BLaER1 treated with 17β-estradiol and CSF1 and Interleukin-3, amounts not matched to agents 10 nM and 100 nM (cell line): ENCODE measurements around the gene FMO2.

Experiments
- H3K27ac ChIP-seq, 11 experiments: shearing (Covaris generic); formaldehyde crosslinking; 2 replicates each; pipeline ENCODE4 v1.8.1; 2022
- H3K27me3 ChIP-seq, 11 experiments: shearing (Covaris generic); formaldehyde crosslinking; 2 replicates each; pipeline ENCODE4 v1.8.1; 2022
- H3K36me3 ChIP-seq, 11 experiments: shearing (Covaris generic); formaldehyde crosslinking; 2 replicates each; pipeline ENCODE4 v1.8.1; 2022
- H3K4me1 ChIP-seq, 10 experiments: shearing (Covaris generic); formaldehyde crosslinking; 2 replicates each; pipeline ENCODE4 v1.8.1; 2022
- H3K4me2 ChIP-seq, 11 experiments: shearing (Covaris generic); formaldehyde crosslinking; 2 replicates each; pipeline ENCODE4 v1.8.1; 2022
- H3K4me3 ChIP-seq, 10 experiments: shearing (Covaris generic); formaldehyde crosslinking; 2 replicates each; pipeline ENCODE4 v1.8.1; 2022
- H3K9ac ChIP-seq, 11 experiments: shearing (Covaris generic); formaldehyde crosslinking; 2 replicates each; pipeline ENCODE4 v1.8.1; 2022
- H3K9me3 ChIP-seq, 11 experiments: shearing (Covaris generic); formaldehyde crosslinking; replicated peaks in 1 of 11; 2 replicates each; pipeline ENCODE4 v1.8.1; 2022
- H4K20me1 ChIP-seq, 11 experiments: shearing (Covaris generic); formaldehyde crosslinking; 2 replicates each; pipeline ENCODE4 v1.8.1; 2022
- Cebpa-rat ChIP-seq, 11 experiments: shearing (Covaris generic); IDR thresholded peaks; 2 replicates each; pipeline ENCODE4 v1.8.1; 2022

The FMO2 gene

DNA sequence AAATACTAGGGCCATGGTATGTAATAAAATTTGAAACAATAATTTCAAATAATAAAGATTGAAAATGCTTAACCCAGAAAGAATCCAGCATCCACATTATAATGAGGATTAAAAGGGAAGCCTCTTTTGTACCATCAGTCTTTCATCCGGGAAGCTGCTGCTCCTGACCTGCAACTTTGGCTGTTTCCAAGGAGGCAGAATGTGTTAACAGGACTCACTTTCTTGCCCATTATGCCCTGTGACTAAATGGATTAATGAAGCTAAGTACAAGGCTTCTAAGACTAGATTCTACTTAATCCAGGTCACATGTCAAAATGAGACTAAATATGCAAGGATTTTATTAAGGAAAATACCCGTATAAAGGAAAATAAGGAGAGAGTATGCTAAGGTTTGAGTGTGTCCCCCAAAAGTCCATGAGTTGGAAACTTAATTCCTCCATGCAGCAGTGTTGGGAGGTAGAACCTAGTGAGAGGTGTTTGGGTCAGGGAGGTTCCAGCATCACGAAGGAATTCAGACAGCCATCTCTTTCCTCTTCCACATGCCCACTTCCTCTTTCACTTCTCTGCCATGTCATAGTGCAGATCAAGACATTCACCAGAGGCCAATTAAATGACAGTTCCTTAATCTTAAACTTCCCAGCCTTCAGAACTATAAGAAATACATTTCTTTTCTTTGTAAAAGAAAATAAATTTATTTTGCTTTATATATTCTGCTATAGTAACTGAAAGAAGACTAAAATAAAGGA, 27.7 kb downstream of the FMO2 start:
- Histone ChIP-seq H3K27ac (peak overlapping the region in 4 of 11 experiments; percentile 10 to 51 (median 31); a peak in 4 of 22 replicates), H3K4me1 (peaks cover 0 to 17% (median 7%) of the 10 kb centered on the region in 10 experiments; a peak in 8 of 20 replicates), H4K20me1 (no peaks in the 10 kb centered on the region), H3K27me3 (no peaks in the 10 kb centered on the region), H3K4me3 (no peak overlapping the region), H3K4me2 (peak overlapping the region in 4 of 11 experiments; percentile 19 to 44 (median 32); a peak in 7 of 22 replicates), H3K9me3 (no peaks in the 10 kb centered on the region), H3K36me3 (no peaks in the 10 kb centered on the region), H3K9ac (no peak overlapping the region)
- no peak for TF ChIP-seq Cebpa-rat (IDR thresholded peaks at IDR 0.05)

DNA sequence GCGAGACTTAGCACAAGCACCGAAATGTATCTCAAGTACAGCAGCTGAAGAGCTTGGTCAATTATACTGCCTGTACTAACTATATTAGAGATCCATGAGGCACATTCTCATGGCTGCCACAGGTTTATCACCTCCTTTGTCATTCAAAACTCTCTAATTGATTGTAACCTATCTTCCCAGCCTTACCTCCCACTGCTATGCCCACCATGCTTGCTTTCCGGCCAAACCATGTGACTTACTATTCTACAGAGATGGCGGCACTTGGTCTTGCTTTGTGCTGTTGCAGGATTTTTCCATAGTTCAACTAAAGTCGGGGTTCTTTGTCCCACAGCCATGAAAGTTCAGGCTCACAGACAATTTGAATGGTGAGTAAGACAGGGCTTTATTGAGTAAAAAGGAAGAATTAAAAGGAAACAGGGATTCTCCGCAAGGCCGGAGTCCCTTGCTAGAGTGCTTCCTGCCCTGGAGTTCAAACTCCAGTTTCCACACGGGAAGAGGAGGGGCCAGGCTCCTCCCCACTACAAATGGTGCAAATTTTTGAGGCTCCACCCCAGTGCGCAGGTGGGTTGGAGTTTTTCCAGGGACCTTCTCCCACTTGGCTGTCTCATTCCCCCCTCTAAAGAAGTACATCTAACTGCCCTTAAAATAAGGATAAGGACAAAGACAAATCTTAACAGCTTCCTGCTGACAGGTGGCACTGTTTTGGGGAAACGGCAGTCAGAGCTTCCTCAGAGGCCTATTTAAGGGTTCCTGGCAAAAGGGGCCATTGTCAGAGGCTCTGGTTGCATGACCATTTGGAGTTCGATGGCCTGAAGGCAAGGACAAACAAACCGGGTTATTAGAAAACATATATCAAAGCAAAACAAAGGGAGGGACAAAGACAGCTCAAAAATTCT, 28.7 kb downstream of the FMO2 start:
- no peaks in the 10 kb centered on the region for H3K9me3 ChIP-seq
- no peaks in the 10 kb centered on the region for H3K36me3 ChIP-seq
- no peak overlapping the region for H3K4me3 ChIP-seq
- no peak for TF ChIP-seq Cebpa-rat (IDR thresholded peaks at IDR 0.05)
- H3K27ac ChIP-seq = peak overlapping the region in 4 of 11 experiments; percentile 10 to 51 (median 31); a peak in 5 of 22 replicates
- peaks cover 0 to 20% (median 7%) of the 10 kb centered on the region in 10 experiments; a peak in 8 of 20 replicates for H3K4me1 ChIP-seq
- H3K4me2 ChIP-seq = peak overlapping the region in 5 of 11 experiments; percentile 19 to 44 (median 27); a peak in 6 of 22 replicates
- H3K27me3 ChIP-seq = no peaks in the 10 kb centered on the region
- no peak overlapping the region for H3K9ac ChIP-seq
- H4K20me1 ChIP-seq = no peaks in the 10 kb centered on the region

DNA sequence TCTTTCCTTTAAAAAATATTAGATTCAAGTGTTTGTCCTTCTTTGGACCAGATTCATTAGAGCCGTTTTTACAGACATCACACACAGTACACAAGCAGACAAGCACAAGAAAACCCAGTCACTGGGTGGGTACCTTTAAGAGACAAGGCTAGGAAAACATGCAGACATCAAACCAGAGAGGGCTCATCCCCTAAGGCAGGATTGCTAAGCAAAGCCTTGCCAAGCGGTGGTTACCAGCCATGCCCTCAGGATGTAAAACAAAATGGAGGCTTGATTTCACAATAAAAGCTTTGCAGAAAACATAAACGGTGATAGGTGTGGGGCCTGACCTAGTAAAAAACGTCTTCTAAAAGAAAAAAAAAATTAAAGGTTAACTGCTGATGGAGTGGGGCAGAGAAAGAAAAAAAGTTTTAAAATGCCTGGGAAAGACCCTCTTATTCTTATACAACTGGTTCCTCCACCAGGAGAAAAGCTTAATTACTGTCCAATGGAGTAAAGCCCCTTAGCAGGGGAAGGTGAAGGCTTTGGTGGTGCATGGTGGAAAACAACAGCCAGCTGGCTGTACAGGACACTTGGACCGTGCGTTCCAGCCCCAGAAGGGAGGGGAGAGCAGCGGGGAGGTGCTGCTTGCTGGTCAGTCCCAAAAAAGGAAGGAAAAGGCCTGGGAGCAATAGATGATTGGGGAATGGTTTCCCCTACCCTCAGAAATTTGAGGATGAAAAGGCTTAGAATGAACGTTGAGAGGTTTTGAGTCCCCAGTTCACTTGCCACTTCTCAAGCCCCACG, 32.8 kb downstream of the FMO2 start:
- Histone ChIP-seq H3K9ac (no peak overlapping the region), H3K4me1 (peaks cover 0 to 23% (median 4%) of the 10 kb centered on the region in 10 experiments; a peak in 8 of 20 replicates), H3K9me3 (no peaks in the 10 kb centered on the region), H3K27me3 (no peaks in the 10 kb centered on the region), H3K4me3 (no peak overlapping the region), H3K36me3 (no peaks in the 10 kb centered on the region), H4K20me1 (no peaks in the 10 kb centered on the region), H3K4me2 (no peak overlapping the region), H3K27ac (no peak overlapping the region)
- TF ChIP-seq Cebpa-rat (IDR thresholded peaks at IDR 0.05) = no peak

DNA sequence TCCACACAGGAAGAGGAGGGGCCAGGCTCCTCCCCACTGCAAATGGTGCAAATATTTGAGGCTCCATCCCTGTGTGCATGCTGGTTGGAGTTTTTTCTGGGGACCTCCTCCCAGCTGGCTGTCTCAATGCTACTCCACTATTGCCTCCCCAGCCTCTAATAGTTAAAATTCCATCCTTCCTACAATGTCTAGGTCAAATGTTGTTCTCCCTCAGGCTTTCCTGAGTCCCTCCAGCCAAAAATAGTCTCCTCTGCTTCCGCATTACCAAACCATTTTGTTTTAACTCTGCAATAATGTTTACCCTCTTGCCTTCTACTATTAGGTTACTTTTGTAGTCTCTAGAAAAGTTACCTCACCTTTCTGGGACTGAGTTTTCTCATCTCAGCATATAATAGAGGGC, 33.6 kb downstream of the FMO2 start:
- TF ChIP-seq Cebpa-rat (IDR thresholded peaks at IDR 0.05) = no peak
- Histone ChIP-seq H3K27me3 (no peaks in the 10 kb centered on the region), H3K4me2 (peak overlapping the region in 1 of 11 experiments; percentile 1; a peak in 1 of 22 replicates), H4K20me1 (no peaks in the 10 kb centered on the region), H3K27ac (no peak overlapping the region), H3K36me3 (no peaks in the 10 kb centered on the region), H3K9ac (no peak overlapping the region), H3K4me1 (peaks cover 0 to 18% (median 0%) of the 10 kb centered on the region in 10 experiments; a peak in 6 of 20 replicates), H3K4me3 (no peak overlapping the region), H3K9me3 (no peaks in the 10 kb centered on the region)

DNA sequence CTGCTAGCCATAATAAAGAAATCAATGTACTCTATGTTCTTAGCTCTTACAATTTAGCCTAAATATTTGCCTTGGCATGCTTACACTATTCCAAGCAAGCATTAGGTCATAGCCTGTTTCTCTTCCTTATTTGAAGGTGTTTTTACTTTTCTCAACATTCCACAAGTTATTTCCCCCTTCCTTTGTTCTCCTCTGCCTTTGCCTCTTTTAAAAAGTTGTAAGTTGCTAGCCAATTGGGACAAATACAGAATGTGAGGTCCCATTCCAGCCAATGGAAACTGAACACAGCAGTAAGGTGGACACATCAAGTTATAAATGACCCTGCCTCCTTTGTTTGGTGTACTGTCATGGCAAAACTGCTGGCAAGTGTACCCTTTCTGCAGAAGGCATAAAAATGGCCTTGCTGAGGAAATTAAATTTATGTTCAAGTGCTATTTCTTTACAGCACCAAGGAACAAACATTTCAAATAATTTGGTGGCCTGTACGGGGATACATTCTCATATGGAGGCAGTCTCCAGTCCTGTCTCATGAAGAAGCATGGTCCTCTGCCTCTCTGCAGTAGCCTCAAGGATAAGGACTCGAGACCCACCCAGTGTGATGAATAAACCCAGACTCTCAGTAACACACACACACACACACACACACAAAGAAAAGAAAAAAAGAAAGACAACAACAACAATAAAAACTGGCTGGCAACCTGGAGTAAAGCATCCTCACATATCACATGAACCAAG, 34.4 kb downstream of the FMO2 start:
- Histone ChIP-seq H4K20me1 (no peaks in the 10 kb centered on the region), H3K4me2 (0 out of 22 replicates have a peak overlapping the region, but pooled peaks of 1 of the 11 experiments have one; percentile 1), H3K36me3 (no peaks in the 10 kb centered on the region), H3K4me1 (peaks cover 0 to 21% (median 0%) of the 10 kb centered on the region in 10 experiments; a peak in 5 of 20 replicates), H3K27ac (no peak overlapping the region), H3K27me3 (no peaks in the 10 kb centered on the region), H3K9me3 (no peaks in the 10 kb centered on the region), H3K9ac (no peak overlapping the region), H3K4me3 (no peak overlapping the region)
- no peak for TF ChIP-seq Cebpa-rat (IDR thresholded peaks at IDR 0.05)

DNA sequence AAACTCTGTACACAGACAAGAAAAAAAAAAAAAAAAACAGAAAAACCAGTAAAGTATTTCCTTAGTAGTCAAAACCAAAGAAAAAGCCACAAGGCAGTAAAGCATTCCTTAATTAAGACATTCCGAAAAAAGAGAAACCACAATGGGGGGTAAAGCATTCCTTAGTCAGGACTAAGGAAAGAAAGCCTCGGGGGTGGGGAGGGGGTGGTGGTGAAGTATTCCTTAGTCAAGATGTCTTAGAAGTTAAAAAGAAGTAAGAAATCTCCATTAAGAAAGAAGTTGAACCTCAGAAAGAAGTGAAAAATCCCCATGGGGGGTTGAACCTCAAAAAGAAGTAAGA, 35.0 kb downstream of the FMO2 start:
- Histone ChIP-seq H3K36me3 (no peaks in the 10 kb centered on the region), H4K20me1 (no peaks in the 10 kb centered on the region), H3K27ac (no peak overlapping the region), H3K4me2 (no peak overlapping the region), H3K4me3 (no peak overlapping the region), H3K4me1 (peaks cover 0 to 24% (median 0%) of the 10 kb centered on the region in 10 experiments; a peak in 5 of 20 replicates), H3K9me3 (no peaks in the 10 kb centered on the region), H3K27me3 (no peaks in the 10 kb centered on the region), H3K9ac (no peak overlapping the region)
- no peak for TF ChIP-seq Cebpa-rat (IDR thresholded peaks at IDR 0.05)

DNA sequence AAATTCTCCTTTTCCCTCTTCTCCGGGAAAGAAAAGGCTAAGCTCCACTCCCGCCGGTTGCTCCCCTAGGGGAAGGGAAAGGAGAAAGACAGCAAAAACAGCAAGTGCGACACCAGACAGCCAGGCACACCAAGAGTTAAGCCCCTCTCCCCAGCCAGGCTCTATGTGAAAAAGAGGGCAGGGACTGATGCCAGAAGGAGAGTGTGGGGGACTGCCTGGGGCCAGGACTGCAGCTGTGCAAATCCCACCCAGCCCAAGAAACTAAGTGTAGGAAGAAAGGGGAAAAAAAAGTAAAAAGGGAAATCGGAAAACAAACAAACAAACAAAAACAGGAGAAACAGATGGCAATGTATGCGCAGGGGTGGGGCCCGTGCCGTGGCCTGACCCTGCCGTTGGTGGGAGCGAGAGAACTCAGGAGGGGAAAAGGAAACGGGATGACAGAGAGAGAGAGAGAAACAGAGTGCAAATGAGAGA, 35.5 kb downstream of the FMO2 start:
- Histone ChIP-seq H3K4me1 (peaks cover 0 to 24% (median 0%) of the 10 kb centered on the region in 10 experiments; a peak in 5 of 20 replicates), H3K4me2 (no peak overlapping the region), H4K20me1 (no peaks in the 10 kb centered on the region), H3K4me3 (no peak overlapping the region), H3K27me3 (no peaks in the 10 kb centered on the region), H3K36me3 (no peaks in the 10 kb centered on the region), H3K27ac (no peak overlapping the region), H3K9ac (no peak overlapping the region), H3K9me3 (no peaks in the 10 kb centered on the region)
- TF ChIP-seq Cebpa-rat (IDR thresholded peaks at IDR 0.05) = no peak
